HG02840 (cell line): Measurements from ENCODE around the gene RNASEH2A.
"Not testable (repeated sequence)": the region's sequence is repeated elsewhere in the genome, so short reads cannot be mapped to it uniquely, and the experiment has no call there.

Experiments used
- ATAC-seq: cut with Tn5 transposase; IDR thresholded peaks from one replicate; pipeline ENCODE4 v1.9.1; 2021; ENCODE audit warnings: mild to moderate bottlenecking, moderate library complexity, moderate number of reproducible peaks; ENCODE audit not compliant: unreplicated experiment, low FRiP score

The RNASEH2A gene

GRCh38 chr19:12792853-12793289, 13.5 kb upstream of the RNASEH2A start:
- no peak for ATAC-seq

GRCh38 chr19:12793290-12794195, 12.8 kb upstream of the RNASEH2A start:
- ATAC-seq: no peak

GRCh38 chr19:12794196-12794941, 12.0 kb upstream of the RNASEH2A start:
- no peak for ATAC-seq

- no peak for ATAC-seq
Measured at GRCh38 chr19:12794971-12795381, 11.4 kb upstream of the RNASEH2A start.

- no peak for ATAC-seq
Measured at GRCh38 chr19:12796146-12797071, 10.0 kb upstream of the RNASEH2A start.

- ATAC-seq: no peak
Measured at GRCh38 chr19:12797141-12797587, 9.2 kb upstream of the RNASEH2A start.

GRCh38 chr19:12797607-12798006, 8.8 kb upstream of the RNASEH2A start:
- ATAC-seq: not testable (repeated sequence)

GRCh38 chr19:12799742-12800465, 6.5 kb upstream of the RNASEH2A start:
- no peak for ATAC-seq

GRCh38 chr19:12800466-12800770, 6.0 kb upstream of the RNASEH2A start:
- no peak for ATAC-seq

GRCh38 chr19:12800923-12801465, 5.4 kb upstream of the RNASEH2A start:
- no peak for ATAC-seq

- no peak for ATAC-seq
Measured at GRCh38 chr19:12801466-12802266, 4.7 kb upstream of the RNASEH2A start, which contains the start of the genes PRDX2 and THSD8. Gene PRDX2 (minus strand): TSS chr19:12801800. CDS start chr19:12801261, 539 bp downstream. Gene THSD8 (plus strand): TSS chr19:12802069. CDS start chr19:12802072, 3 bp downstream.

GRCh38 chr19:12802267-12803106, 3.9 kb upstream of the RNASEH2A start:
- no peak for ATAC-seq

GRCh38 chr19:12804051-12804450, 2.3 kb upstream of the RNASEH2A start:
- ATAC-seq: no peak

GRCh38 chr19:12815088-12815487, 8.7 kb downstream of the RNASEH2A start:
- ATAC-seq: no peak

- not testable (repeated sequence) for ATAC-seq
Measured at GRCh38 chr19:12817188-12817587, 10.8 kb downstream of the RNASEH2A start.

- ATAC-seq: not testable (repeated sequence)
Measured at GRCh38 chr19:12817810-12818209, 11.4 kb downstream of the RNASEH2A start.

GRCh38 chr19:12821761-12822160, 15.4 kb downstream of the RNASEH2A start:
- no peak for ATAC-seq
